Measurements from ENCODE around the gene ADAMTS16. TPM values are rescaled to one million over a fixed set of nuclear protein-coding genes. Genes with fewer than 3 reads are reported as not detected.

ADAMTS16 gene
- total and polyA plus RNA-seq, 9 of the 15 experiments (the other 6 are each of a cell fraction or from before 2014, with no cell fraction given) = not detected

DNA sequence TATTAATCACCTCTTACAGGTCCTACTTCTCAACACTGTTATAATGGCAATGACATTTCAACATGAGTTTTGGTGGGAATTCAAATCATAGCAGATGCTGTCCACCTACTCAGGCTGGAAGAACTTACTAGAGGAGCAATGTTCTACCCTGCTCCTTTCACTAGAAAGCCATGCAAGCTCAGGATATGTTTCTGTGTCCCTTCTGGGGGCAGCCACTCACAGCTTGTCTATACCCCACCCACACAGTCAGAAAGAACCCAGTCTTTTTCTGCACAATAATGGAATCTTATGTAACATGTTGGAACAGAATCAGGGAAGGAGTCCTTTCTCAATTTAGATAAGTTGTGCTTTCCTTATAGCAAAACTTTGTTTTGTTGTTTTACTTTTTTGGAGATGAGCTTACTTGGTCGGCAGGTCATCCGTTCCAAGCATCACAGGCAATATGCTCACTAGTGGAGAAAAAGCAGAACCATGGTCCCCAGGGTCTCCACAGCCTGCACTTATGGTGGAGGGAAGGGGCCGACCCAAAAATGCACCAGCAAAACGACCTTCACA lies 229.0 kb downstream of the ADAMTS16 start:
- Histone ChIP-seq H3K27ac (ENCODE audit: extremely low read depth, low read depth, low read length) (no peak overlapping the region), H3K27me3 (ENCODE audit: control insufficient read depth in 2 of 2, insufficient read depth in 2 of 2, low read length in 2 of 2) (peaks cover 3 to 26% of the 10 kb centered on the region in 2 experiments; a peak in 2 of 5 replicates), H3K9ac (ENCODE audit: insufficient read depth in 1 of 2, low read depth in 2 of 2, low read length in 2 of 2) (no peak overlapping the region), H3K9me1 (ENCODE audit: control insufficient read depth, insufficient read depth, low read length) (no peaks in the 10 kb centered on the region), H3K4me2 (ENCODE audit: insufficient read depth, low read length) (no peak overlapping the region), H3K79me2 (ENCODE audit: control insufficient read depth, insufficient read depth, low read length) (no peaks in the 10 kb centered on the region), H3K4me3 (no peak overlapping the region), H4K20me1 (replicated peaks; ENCODE audit: control insufficient read depth, insufficient read depth, low read length) (no peaks in the 10 kb centered on the region), H3K9me3 (replicated peaks; ENCODE audit: control insufficient read depth, insufficient read depth, low read depth, low read length) (no peaks in the 10 kb centered on the region), H2AFZ (ENCODE audit: low read depth, low read length) (no peak overlapping the region), H3K4me1 (replicated peaks in 1 of 2; ENCODE audit: control insufficient read depth in 2 of 2, insufficient read depth in 2 of 2, low read length in 2 of 2) (peaks cover 0 to 12% of the 10 kb centered on the region in 2 experiments; a peak in 3 of 5 replicates), H3K36me3 (ENCODE audit: control insufficient read depth, insufficient read depth, low read length) (no peaks in the 10 kb centered on the region)
- no peak for ATAC-seq
- ChIA-PET CTCF (ENCODE audit: low intra/inter-chr PET ratio) (no interaction called here), POLR2A (interaction anchor here (1.4 kb wide), 1 partner anchor 12 kb away, joined by 3 read pairs; no protein-coding TSS in a partner anchor)
- FAIRE-seq = no peak
- 2% methylated on average over 4 of the region's 4 CpGs for WGBS (ENCODE audit: insufficient coverage, low coverage, missing lambda C conversion rate)
- no peak for DNase-seq (ENCODE audit: extremely low read depth in 1 of 4, low spot score in 3 of 4)
- intact Hi-C loops (cut with micrococcal nuclease) = no loop called here
- BruUV-seq (replicated peaks) = no TSS peak
- in situ Hi-C loops (cut with MboI) = no loop called here
- no peak for TF ChIP-seq EP400 (IDR thresholded peaks at IDR 0.05)
- TF ChIP-seq TGIF2 (CRISPR knock-in tag; IDR thresholded peaks at IDR 0.05) = no peak
- no peak for TF ChIP-seq NEUROD1 (IDR thresholded peaks at IDR 0.05; ENCODE audit: borderline replicate concordance, low read depth, low read length, partially characterized antibody)
- no peak for TF ChIP-seq NFE2L1 (tag; IDR thresholded peaks at IDR 0.05; ENCODE audit: borderline replicate concordance, low read depth)
- TF ChIP-seq, protein P1, sequence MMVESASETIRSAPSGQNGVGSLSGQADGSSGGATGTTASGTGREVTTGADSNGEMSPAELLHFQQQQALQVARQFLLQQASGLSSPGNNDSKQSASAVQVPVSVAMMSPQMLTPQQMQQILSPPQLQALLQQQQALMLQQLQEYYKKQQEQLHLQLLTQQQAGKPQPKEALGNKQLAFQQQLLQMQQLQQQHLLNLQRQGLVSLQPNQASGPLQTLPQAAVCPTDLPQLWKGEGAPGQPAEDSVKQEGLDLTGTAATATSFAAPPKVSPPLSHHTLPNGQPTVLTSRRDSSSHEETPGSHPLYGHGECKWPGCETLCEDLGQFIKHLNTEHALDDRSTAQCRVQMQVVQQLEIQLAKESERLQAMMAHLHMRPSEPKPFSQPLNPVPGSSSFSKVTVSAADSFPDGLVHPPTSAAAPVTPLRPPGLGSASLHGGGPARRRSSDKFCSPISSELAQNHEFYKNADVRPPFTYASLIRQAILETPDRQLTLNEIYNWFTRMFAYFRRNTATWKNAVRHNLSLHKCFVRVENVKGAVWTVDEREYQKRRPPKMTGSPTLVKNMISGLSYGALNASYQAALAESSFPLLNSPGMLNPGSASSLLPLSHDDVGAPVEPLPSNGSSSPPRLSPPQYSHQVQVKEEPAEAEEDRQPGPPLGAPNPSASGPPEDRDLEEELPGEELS (CRISPR knock-in tag; IDR thresholded peaks at IDR 0.05; ENCODE audit: borderline replicate concordance) = no peak

Small RNA genes lying within 50 kb of the gene (small RNA-seq; reads per million reads assigned to genes)
- gene RN7SKP73 = not detected
